Endodermal cell (in vitro differentiated cells): ENCODE measurements around the gene CDH4. TPM values are rescaled to one million over a fixed set of nuclear protein-coding genes. Genes with fewer than 3 reads are reported as not detected.

Experiments
- DNase-seq: peaks from one replicate; pipeline ENCODE4 v3.0.0-alpha.2; 2017
- H3K27ac ChIP-seq: 2 replicates; pipeline ENCODE4 v1.5.1; 2013; ENCODE audit warnings: mild to moderate bottlenecking, low read depth, low read length, moderate library complexity
- H3K27me3 ChIP-seq: 2 replicates; pipeline ENCODE4 v1.6.1; 2013; ENCODE audit warnings: mild to moderate bottlenecking, low read length, moderate library complexity; ENCODE audit not compliant: insufficient read depth, control insufficient read depth, poor library complexity, severe bottlenecking
- H3K36me3 ChIP-seq: 2 replicates; pipeline ENCODE4 v1.7.0; 2013; ENCODE audit warnings: mild to moderate bottlenecking, low read length, moderate library complexity; ENCODE audit not compliant: control insufficient read depth, insufficient read depth
- H3K4me1 ChIP-seq: one replicate; pipeline ENCODE4 v1.7.0; 2013; ENCODE audit warnings: low read length; ENCODE audit not compliant: control insufficient read depth, insufficient read depth
- H3K4me3 ChIP-seq: 2 replicates; pipeline ENCODE4 v1.5.1; 2013; ENCODE audit warnings: mild to moderate bottlenecking, low read length, moderate library complexity
- H3K9ac ChIP-seq: 2 replicates; pipeline ENCODE4 v1.6.1; 2013; ENCODE audit warnings: mild to moderate bottlenecking, low read length, moderate library complexity; ENCODE audit not compliant: poor library complexity, severe bottlenecking; ENCODE audit errors: extremely low read depth
- H3K9me3 ChIP-seq: 2 replicates; pipeline ENCODE4 v1.6.1; 2013; ENCODE audit warnings: mild to moderate bottlenecking, low read length, moderate library complexity; ENCODE audit not compliant: control insufficient read depth
- H3K27ac Mint-ChIP-seq: 2 replicates; pipeline ENCODE4 v1.8.0; 2020; ENCODE audit warnings: mixed read lengths
- H3K27me3 Mint-ChIP-seq: 2 replicates; pipeline ENCODE4 v1.8.0; 2021; ENCODE audit warnings: mild to moderate bottlenecking, mixed read lengths; ENCODE audit not compliant: insufficient read depth
- H3K36me3 Mint-ChIP-seq: 2 replicates; pipeline ENCODE4 v1.8.0; 2020; ENCODE audit warnings: low read depth, mixed read lengths
- H3K4me1 Mint-ChIP-seq: 2 replicates; pipeline ENCODE4 v1.8.0; 2020; ENCODE audit warnings: mixed read lengths
- H3K4me3 Mint-ChIP-seq: 2 replicates; pipeline ENCODE4 v1.8.0; 2020; ENCODE audit warnings: mild to moderate bottlenecking, moderate library complexity, mixed read lengths
- H3K9me3 Mint-ChIP-seq: 2 replicates; pipeline ENCODE4 v1.8.0; 2020; ENCODE audit warnings: mild to moderate bottlenecking, mixed read lengths
- WGBS, 2 experiments: methylation state at CpG; one replicate each; pipeline versions ENCODE4 v1.1.5 to v1.1.7; 2013; ENCODE audit warnings: missing lambda C conversion rate in 2 of 2, mixed read lengths in 1 of 2; ENCODE audit not compliant: insufficient coverage in 1 of 2, insufficient read length in 1 of 2; 5-methylcytosine and 5-hydroxymethylcytosine counted together
- total RNA-seq, 2 donors: library from RNA; stranded (reverse); fragmentation: NEBNext Ultra II Directional in 1 of 2; extraction: Animal tissue kit (Norgen Biotek cat#: 25700) in 1 of 2; gene quantifications; 2 replicates in 1 of 2; 3 replicates in 1 of 2; pipeline ENCODE4 v1.2.1, GENCODE V29; 2021
- TF ChIP-seq, protein P1 (sequence below): fragments of 200-600 bp; sonication (generic); conservative IDR thresholded peaks from 2 replicates; pipeline ENCODE4 v1.5.0; 2021; ENCODE audit warnings: antibody characterized with exemption, mild to moderate bottlenecking

Gene CDH4
- total RNA-seq, 2 donors from 2014 or later, result 1.8 to 5.8 TPM

DNA sequence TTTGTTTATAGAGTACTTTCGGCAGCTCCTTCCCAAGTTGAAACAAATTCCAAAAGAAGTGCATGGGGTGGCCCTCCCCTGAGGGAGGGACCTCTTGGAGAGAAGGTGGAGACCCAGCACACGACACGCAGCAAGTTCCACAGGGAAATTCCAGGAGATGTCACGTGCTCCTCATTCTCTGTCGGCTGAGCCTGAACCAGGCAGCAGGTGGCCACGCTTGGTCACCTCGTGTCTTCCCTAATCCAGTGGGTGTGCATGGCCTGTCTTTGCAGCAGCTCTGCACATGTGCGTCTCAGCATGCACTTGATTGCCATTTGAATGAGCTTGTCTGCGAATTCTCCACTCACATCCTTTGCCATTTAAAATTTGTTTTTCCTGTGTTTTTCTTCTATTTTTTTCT, 357.4 kb downstream of the CDH4 start:
- Histone ChIP-seq H3K4me3 (no peak overlapping the region), H3K9me3 (peaks cover 9% of the 10 kb centered on the region), H3K27ac (no peak overlapping the region), H3K4me1 (no peaks in the 10 kb centered on the region), H3K9ac (no peak overlapping the region), H3K27me3 (no peaks in the 10 kb centered on the region), H3K36me3 (no peaks in the 10 kb centered on the region)
- WGBS, 2 experiments, result 87 to 88% methylated on average over 8 to 9 of the region's 9 CpGs
- no peak for DNase-seq
- TF ChIP-seq, protein P1, sequence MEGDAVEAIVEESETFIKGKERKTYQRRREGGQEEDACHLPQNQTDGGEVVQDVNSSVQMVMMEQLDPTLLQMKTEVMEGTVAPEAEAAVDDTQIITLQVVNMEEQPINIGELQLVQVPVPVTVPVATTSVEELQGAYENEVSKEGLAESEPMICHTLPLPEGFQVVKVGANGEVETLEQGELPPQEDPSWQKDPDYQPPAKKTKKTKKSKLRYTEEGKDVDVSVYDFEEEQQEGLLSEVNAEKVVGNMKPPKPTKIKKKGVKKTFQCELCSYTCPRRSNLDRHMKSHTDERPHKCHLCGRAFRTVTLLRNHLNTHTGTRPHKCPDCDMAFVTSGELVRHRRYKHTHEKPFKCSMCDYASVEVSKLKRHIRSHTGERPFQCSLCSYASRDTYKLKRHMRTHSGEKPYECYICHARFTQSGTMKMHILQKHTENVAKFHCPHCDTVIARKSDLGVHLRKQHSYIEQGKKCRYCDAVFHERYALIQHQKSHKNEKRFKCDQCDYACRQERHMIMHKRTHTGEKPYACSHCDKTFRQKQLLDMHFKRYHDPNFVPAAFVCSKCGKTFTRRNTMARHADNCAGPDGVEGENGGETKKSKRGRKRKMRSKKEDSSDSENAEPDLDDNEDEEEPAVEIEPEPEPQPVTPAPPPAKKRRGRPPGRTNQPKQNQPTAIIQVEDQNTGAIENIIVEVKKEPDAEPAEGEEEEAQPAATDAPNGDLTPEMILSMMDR, result no peak
- Mint-ChIP-seq H3K9me3 (peaks cover 20% of the 10 kb centered on the region), H3K27me3 (peaks cover 63% of the 10 kb centered on the region), H3K4me1 (no peaks in the 10 kb centered on the region), H3K4me3 (no peak overlapping the region), H3K36me3 (no peaks in the 10 kb centered on the region), H3K27ac (no peak overlapping the region)

- H3K27ac ChIP-seq, result no peak overlapping the region
- no peak overlapping the region for H3K4me3 ChIP-seq
- Mint-ChIP-seq H3K36me3 (no peaks in the 10 kb centered on the region), H3K4me3 (no peak overlapping the region), H3K4me1 (no peaks in the 10 kb centered on the region), H3K27me3 (peaks cover 55% of the 10 kb centered on the region), H3K9me3 (peaks cover 18% of the 10 kb centered on the region), H3K27ac (no peak overlapping the region)
- 81 to 88% methylated on average over 11 to 12 of the region's 13 CpGs for WGBS, 2 experiments
- no peaks in the 10 kb centered on the region for H3K4me1 ChIP-seq
- no peak overlapping the region for H3K9ac ChIP-seq
- H3K9me3 ChIP-seq, result peaks cover 9% of the 10 kb centered on the region
- DNase-seq, result no peak
- no peaks in the 10 kb centered on the region for H3K36me3 ChIP-seq
- TF ChIP-seq, protein P1, result no peak
- no peaks in the 10 kb centered on the region for H3K27me3 ChIP-seq
Measured at GRCh38 chr20:61611401-61612180, 359.5 kb downstream of the CDH4 start.

DNA sequence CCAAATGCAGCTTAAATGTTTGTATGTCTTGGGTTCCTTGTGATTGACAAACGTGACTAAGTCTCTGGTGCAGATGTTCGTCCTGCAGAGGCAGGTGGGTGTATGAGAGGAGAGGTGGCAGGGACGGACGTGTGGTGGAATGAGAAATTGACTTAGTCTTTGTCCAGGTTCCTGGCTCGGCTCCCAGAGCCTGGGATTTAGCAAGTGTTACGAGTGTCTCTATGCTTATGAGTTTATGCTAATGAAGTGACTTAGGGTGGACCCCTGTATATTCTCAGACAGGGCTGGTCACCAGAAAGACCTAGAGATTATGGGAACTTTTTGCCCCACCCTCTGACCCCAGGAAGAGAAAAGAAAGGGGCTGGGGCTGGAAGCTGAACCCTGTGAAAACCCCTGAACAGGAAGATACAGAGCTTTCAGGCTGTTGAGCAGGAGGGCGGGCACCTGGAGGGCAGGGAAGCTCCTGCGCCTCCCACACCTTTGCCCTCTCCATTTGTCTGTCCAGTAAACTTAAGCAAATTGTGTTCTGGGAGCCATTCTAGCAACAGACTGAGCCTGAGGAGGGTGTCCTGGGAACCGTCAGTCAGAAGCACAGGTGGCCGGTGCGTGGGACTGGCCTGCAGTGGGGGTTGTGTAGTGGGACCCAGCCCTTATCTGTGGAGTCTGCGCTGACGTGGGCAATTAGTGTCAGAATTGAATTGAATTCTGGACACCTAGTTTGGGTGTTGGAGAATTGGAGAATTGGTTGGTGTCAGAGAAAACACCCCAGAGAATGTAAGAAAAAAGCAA, 362.1 kb downstream of the CDH4 start:
- no peaks in the 10 kb centered on the region for H3K4me1 ChIP-seq
- WGBS, 2 experiments, result 88 to 95% methylated on average over 12 to 13 of the region's 13 CpGs
- H3K27me3 ChIP-seq, result no peaks in the 10 kb centered on the region
- Mint-ChIP-seq H3K4me3 (no peak overlapping the region), H3K27me3 (peaks cover 47% of the 10 kb centered on the region), H3K4me1 (no peaks in the 10 kb centered on the region), H3K9me3 (peaks cover 27% of the 10 kb centered on the region), H3K27ac (no peak overlapping the region), H3K36me3 (no peaks in the 10 kb centered on the region)
- no peak overlapping the region for H3K27ac ChIP-seq
- no peak overlapping the region for H3K9ac ChIP-seq
- no peak overlapping the region for H3K4me3 ChIP-seq
- peaks cover 9% of the 10 kb centered on the region for H3K9me3 ChIP-seq
- H3K36me3 ChIP-seq, result no peaks in the 10 kb centered on the region
- TF ChIP-seq, protein P1, result no peak
- no peak for DNase-seq
